ENCODE data around the gene IQGAP1. TPM values are rescaled to one million over a fixed set of nuclear protein-coding genes. Genes with fewer than 3 reads are reported as not detected.

Gene IQGAP1
- total RNA-seq, 1 experiment from 2014 or later, result 72.4 TPM

DNA sequence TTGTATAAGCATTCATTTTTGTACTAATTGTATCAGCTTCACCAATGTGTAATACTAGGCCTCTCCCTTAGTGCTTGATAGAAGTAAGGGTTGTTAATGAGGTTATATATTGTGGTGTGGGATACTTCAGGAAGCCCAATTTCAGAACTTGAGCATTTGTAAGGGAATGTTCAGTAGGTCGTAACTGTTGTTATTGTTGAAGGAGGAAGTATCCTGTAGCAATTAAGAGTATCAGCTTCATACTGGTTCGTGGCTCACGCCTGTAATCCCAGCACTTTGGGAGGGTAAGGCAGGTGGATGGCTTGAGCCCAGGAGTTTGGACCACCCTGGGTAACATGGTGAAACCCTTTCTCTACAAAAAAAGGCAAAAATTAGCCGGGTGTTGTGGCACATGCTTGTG lies 30.6 kb downstream of the IQGAP1 start:
- WGBS (ENCODE audit: extremely low coverage, insufficient read length, low lambda C conversion rate), result no CpG with 5 or more reads among the region's 4 CpGs
- Histone ChIP-seq H4K20me1 (ENCODE audit: control insufficient read depth, insufficient read depth, insufficient read length) (no peaks in the 10 kb centered on the region), H3K27me3 (ENCODE audit: insufficient read depth, low read length) (no peaks in the 10 kb centered on the region), H3K18ac (ENCODE audit: insufficient read length, low read depth, low read length) (no peak overlapping the region), H3K9ac (ENCODE audit: extremely low read depth, insufficient read length, low read length) (no peak overlapping the region), H2BK12ac (ENCODE audit: insufficient read length, low read depth, low read length) (no peak overlapping the region), H3K4me1 (ENCODE audit: insufficient read depth, low read length) (peaks cover 17% of the 10 kb centered on the region), H3K27ac (ENCODE audit: insufficient read length, low read depth, low read length) (no peak overlapping the region), H4K91ac (ENCODE audit: insufficient read length, low read depth, low read length) (no peak overlapping the region), H2BK15ac (ENCODE audit: low read depth, low read length) (no peak overlapping the region), H4K5ac (ENCODE audit: insufficient read length, low read depth, low read length) (no peak overlapping the region), H3K9me3 (ENCODE audit: control insufficient read depth, low read depth, low read length) (no peaks in the 10 kb centered on the region), H2BK120ac (ENCODE audit: low read depth, low read length, poor library complexity, severe bottlenecking) (no peak overlapping the region), H3K23ac (ENCODE audit: insufficient read length, low read depth, low read length) (no peak overlapping the region), H3K23me2 (ENCODE audit: insufficient read length, low read depth, low read length, poor library complexity, severe bottlenecking) (no peaks in the 10 kb centered on the region), H2AK5ac (ENCODE audit: insufficient read length, low read length) (no peak overlapping the region), H2AFZ (ENCODE audit: low read length) (no peak overlapping the region), H3T11ph (ENCODE audit: low read length) (no peak overlapping the region), H3K56ac (ENCODE audit: insufficient read length, low read depth, low read length) (no peak overlapping the region), H3K79me2 (ENCODE audit: insufficient read depth, low read length) (peaks cover 17% of the 10 kb centered on the region; the same call in 1 of the 2 replicates), H2BK5ac (ENCODE audit: insufficient read length, low read length) (no peak overlapping the region), H3K14ac (ENCODE audit: insufficient read depth, low read length) (no peak overlapping the region), H4K8ac (replicated peaks; ENCODE audit: insufficient read length, low read depth, low read length) (no peak overlapping the region), H3K79me1 (ENCODE audit: insufficient read depth, low read depth, low read length, poor library complexity, severe bottlenecking) (peaks cover 13% of the 10 kb centered on the region), H2BK20ac (ENCODE audit: low read depth, low read length, poor library complexity, severe bottlenecking) (no peak overlapping the region), H3K4me2 (ENCODE audit: insufficient read depth, insufficient read length, low read length) (no peak overlapping the region), H3K4ac (ENCODE audit: low read depth, low read length) (no peak overlapping the region)
- peak overlapping the region in 1 of 3 experiments; percentile 55; a peak in 1 of 7 replicates for H3K27ac Mint-ChIP-seq
- no peak for TF ChIP-seq CTCF (conservative IDR thresholded peaks at IDR 0.05)
- no peaks in the 10 kb centered on the region for H3K27me3 Mint-ChIP-seq (ENCODE audit: low read depth)
- peaks cover 33 to 36% of the 10 kb centered on the region in 2 experiments for H3K4me1 Mint-ChIP-seq
- H3K9me3 Mint-ChIP-seq, result peaks cover 2 to 6% of the 10 kb centered on the region in 2 experiments; a peak in 3 of 5 replicates
- no peak for DNase-seq
- peaks cover 3 to 12% (median 9%) of the 10 kb centered on the region in 3 experiments; a peak in 4 of 7 replicates for H3K36me3 Mint-ChIP-seq (ENCODE audit: insufficient read depth in 1 of 3, low read depth in 3 of 3)
- no peak overlapping the region for H3K4me3 Mint-ChIP-seq

Measured in H9 (cell line).